ENCODE results near the gene ARMC6. TPM values are rescaled to one million over a fixed set of nuclear protein-coding genes. Genes with fewer than 3 reads are reported as not detected.
"Not testable (repeated sequence)": the region's sequence is repeated elsewhere in the genome, so short reads cannot be mapped to it uniquely, and the experiment has no call there.

ARMC6 gene
- total RNA-seq, 1 experiment from 2014 or later: 77.1 TPM

DNA sequence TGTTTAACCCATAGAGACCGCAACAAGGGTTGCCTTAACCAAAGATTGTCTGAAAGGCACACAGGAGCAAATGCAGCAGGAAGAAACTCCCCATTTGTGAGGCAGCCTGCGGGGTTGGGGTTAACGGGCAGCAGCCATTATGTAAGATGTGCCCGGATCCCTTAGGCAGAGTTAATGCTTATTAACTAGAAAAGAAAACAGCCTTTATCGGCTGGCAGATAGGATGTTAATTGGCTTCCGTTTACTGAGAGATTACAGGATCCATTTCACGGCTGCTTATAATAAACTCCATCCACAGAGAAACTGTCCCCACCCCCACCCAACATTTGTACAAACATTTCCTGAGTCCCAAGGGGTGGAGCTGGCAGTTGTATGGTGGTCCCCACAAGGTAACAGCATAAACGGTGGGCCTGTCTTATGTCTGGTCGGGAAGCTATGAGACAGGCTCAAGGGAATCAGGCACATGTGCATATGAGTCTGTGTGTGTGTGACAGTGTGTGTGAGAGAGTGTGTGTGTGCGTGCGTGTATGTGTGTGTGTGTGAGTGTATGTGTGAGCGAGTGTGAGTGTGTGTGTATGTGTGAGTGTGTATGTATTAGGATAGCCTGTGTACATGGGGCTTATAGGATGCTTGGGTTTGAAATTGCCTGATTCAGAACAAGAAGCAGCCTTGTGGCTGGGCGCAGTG, 40.9 kb downstream of the ARMC6 start:
- no peak for DNase-seq (ENCODE audit: low spot score)

DNA sequence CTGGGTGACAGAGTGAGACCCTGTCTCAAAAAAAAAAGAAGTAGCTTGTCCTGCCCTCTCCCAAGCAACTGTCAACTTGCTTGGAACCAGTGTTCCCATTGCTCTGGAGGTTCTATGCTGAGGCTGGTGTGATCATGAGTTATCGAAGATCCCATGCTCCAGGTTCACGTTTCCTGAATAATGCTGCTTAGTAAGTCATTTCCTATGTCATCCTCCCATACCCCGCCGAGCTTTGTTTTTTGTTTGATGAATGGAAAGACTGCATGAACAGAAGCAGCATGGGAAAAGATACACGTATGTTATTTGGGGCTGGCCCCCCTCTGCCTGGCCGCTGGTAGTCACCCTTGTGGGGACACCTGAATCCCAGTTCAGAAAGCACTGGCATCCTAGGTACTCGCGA, 41.7 kb downstream of the ARMC6 start:
- DNase-seq (ENCODE audit: low spot score): no peak

DNA sequence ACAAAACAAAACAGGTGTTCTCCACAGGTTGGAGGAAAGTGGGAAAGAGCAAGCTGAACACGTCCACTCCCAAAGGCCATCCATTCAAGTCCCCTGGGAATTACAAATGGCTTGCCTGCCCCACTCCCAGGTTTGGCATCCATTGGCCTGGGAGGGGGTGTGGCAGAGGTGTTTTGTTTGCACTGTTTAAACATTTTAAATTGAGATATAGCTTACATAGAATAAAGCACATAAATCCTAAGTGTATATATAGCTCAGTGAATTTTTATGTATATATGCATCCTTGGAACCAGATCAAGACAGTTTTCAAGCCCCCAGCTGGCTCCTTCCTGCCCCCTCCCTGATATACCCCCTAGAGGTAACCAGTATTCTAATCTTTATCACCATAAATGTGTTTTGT, 43.1 kb downstream of the ARMC6 start:
- no peak for DNase-seq (ENCODE audit: low spot score)

DNA sequence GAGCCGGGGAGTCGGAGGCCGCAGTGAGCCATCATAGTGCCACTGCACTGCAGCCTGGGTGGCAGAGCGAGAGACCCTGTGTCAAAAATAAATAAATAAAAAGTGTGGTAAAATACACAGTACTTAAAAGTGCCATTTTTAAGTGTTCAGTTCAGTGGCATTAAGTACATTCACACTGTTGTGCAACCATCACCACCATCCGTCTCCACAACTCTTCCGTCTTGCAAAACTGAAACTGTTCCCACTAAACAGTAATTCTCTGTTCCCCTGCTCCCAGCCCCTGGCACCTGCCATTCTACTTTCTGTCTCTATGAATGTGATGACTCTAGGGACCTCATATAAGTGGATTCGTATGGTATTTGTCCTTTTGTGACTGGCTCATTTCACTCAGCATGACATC, 43.7 kb downstream of the ARMC6 start:
- no peak for DNase-seq (ENCODE audit: low spot score)

DNA sequence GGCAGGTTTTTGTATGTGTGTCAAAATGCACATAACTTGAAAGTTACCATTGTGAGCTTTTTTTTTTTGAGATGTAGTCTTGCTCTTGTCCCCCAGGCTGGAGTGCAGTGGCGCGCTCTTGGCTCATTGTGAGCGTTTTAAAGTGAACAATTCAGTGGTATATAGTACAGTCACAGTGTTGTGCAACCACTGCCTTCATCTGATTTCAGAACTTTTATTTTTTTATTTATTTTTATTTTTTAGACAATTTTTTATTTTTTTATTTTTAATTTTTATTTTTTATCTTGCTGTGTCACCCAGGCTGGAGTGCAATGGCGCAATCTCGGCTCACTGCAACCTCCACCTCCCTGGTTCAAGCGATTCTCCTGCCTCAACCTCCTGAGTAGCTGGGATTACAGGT, 45.4 kb downstream of the ARMC6 start:
- DNase-seq (ENCODE audit: low spot score): no peak

DNA sequence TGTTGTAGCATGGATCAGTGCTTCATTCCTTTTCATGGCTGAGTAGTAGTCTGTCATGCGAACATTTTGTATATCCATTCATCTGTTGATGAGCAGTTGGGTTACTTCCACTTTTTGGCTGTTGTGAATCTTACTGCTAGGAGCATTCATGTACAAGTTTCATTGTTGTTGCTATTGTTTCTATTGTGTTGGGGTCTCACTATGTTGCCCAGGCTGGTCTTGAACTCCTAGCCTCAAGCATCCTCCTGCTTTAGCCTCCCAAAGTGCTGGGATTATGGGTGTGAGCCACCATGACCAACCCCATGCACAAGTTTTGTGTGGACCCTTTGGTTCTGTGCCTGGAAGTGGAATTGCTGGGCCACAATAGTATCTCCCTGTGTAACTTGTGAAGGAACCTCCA, 46.2 kb downstream of the ARMC6 start:
- no peak for DNase-seq (ENCODE audit: low spot score)

DNA sequence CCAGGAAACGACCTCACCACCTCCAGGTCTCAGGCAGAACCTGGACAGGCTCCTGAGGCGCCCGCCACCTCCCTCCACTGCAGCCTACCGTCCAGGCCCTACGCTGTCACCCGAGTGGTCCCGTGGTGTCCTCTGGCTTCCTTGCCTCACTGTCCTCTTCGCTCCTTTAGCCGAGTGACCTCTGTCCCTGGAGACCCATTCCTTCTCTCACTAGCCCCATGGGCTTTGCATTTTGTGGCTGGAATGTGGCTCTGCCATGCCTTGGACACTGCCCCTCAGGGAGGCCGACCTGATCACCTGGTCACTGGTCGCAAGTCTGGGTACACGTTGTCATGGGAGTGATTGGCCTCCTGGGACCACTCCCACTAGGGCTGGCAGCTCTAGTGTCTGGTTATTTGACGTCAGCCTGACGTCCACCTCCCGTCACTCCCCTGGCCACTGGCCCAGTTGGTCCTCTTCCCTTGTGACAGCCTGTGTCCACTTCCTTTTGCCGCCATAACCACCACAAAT, 48.3 kb downstream of the ARMC6 start:
- DNase-seq (ENCODE audit: low spot score): no peak

DNA sequence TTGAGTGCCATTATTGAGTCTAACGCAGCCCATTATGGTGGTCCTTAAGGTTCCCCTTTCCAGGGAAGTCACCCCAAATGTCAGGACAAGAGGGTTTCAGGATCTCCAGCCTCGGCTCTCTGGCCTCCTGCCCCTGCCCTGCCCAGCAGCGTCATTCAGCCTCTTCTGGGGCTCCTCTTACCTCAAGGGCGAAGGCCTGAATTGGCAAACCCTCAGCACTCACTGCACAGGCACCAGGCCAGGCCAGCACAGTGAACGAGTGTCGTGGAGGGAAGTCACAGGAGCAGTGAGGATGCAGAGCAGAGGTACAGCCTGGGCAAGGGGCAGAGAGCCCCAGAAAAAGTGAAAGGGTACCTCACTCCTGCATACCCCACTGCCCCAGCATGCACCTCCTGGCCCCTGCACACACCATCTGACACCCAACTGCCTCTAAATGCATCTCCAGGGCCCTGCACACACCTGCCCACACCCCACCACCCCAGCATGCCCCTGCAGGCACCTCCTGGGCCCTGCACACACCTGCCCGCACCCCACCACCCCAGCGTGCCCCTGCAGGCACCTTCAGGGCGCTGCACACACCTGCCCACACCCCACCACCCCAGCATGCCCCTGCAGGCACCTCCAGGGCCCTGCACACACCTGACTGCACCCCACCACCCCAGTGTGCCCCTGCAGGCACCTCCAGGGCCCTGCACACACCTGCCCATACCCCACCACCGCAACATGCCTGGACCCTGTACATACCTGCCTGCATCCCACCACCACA, 50.2 kb downstream of the ARMC6 start:
- no peak for DNase-seq (ENCODE audit: low spot score)

DNA sequence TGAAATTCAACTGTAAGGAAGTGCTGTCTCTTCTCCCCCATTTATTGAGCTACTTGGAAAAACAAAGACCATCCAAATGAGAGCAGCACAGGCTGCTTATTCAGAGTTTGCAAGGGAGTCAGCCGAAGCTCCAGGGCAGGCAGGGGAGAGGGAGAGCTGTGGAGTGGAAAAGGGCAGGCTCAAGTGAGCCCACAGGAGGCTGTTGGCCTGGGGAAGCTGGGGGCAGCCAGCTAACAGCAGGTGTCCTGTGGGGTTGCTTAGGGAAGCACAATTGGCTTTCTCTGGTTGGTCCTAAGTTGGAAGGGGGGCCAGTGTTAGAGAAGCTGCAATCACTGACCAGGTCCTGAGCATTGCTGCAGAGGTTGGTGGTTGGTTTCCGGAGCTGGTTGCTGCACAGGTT, 54.3 kb downstream of the ARMC6 start:
- DNase-seq (ENCODE audit: low spot score): no peak

DNA sequence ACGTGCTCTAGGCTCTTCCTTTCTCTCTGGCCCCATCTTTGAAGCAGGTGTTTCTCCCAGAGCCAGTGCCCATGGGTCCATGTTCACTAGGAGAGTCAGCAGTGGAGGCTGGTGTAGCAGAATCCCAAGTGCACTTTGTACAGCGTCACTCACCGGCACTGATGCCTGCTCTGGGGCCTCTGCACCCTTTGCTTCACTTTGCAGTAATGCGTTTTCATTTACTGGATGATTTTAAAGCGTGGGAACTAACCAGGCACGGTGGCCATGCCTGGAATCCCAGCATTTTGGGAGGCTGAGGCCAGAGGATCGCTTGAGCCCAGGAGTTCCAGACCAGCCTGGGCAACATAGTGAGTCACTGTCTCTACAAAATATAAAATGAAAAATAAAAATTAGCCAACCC, 61.1 kb downstream of the ARMC6 start:
- DNase-seq (ENCODE audit: low spot score): no peak

DNA sequence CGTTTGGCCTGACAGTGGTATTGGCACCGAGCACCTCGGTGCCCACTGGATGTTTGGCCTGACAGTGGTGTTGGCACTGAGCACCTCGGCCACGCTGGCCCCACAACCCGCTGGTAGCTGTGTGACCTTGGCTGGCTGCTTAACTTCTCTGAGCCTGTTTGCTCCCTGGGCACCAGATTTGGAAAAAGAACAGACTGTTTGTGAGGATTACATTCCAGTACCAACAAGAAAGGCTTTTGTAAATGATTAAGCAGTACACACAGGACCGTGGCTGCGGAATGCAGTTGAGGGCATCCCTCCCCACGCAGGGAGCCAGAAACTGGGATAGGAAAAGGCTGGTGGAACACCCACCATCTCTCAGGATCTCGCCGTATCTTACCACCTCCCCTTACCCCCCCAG, 62.3 kb downstream of the ARMC6 start:
- DNase-seq (ENCODE audit: low spot score): no peak

DNA sequence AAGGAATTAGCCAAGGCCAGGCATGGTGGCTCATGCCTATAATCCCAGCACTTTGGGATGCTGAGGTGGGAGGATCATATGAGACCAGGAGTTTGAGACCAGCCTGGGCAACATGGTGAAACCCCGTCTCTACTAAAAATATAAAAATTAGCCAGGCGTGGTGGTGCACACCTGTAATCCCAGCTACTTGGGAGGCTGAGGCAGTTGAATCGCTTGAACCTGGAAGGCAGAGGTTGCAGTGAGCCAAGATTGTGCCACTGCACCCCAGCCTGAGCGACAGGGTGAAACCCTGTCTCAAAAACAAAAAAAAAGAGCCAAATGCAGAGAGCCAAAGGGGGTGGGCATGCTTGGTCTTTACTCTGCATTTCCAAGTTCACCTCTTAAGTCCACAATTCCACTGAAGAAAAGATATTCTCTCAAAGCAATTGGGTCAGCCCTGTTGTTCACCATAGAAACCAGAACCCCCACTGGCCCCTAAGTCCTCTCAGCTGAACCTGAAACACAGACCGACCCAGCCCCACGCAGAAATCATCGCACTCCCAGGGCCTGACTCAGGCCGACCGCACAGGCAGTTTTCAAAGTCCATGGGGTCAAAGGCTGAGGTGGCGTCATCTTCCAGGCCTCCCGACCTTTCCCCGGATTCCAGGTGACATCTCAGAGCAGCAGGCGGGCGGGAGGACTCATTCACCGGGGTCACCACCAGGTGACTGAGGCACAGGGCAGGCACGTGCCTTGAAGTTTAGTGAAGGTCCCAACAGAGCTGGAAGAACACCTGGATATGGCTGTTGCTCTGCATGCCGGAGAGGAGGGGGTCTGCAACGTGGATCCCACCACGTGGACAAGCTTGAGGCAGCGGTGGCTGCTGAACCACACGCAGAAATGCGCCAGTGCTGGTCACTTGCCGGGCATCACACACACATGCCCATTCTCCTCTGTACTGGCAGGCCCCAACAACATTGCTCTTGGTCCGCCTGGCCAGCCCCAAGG, 63.5 kb downstream of the ARMC6 start:
- DNase-seq (ENCODE audit: low spot score): no peak

DNA sequence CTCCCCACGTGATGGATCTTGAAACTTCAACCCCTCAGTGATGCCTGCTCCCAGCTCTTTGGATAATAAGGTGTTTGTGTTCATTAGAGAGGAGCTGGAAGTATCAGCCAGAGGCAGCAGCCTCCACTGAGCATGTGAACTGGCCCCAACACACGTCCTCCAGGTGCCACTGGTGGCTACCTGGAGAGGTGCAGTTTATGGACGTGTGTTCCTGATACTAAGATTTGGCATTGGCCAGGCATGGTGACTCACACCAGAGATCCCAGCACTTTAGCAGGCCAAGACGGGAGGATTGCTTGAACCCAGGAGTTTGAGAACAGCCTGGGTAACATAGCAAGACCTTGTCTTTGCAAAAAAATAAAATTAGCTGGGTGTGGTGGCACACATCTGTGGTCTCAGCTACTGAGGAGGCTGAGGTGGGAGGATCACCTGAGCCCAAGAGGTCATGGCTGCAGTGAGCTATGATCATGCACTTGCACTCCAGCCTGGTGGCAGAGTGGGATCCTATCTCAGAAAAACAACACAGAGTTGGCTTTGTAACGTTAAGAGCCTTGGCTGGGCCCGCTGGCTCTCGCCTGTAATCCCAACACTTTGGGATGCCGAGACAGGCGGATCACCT, 64.8 kb downstream of the ARMC6 start:
- DNase-seq (ENCODE audit: low spot score): no peak

DNA sequence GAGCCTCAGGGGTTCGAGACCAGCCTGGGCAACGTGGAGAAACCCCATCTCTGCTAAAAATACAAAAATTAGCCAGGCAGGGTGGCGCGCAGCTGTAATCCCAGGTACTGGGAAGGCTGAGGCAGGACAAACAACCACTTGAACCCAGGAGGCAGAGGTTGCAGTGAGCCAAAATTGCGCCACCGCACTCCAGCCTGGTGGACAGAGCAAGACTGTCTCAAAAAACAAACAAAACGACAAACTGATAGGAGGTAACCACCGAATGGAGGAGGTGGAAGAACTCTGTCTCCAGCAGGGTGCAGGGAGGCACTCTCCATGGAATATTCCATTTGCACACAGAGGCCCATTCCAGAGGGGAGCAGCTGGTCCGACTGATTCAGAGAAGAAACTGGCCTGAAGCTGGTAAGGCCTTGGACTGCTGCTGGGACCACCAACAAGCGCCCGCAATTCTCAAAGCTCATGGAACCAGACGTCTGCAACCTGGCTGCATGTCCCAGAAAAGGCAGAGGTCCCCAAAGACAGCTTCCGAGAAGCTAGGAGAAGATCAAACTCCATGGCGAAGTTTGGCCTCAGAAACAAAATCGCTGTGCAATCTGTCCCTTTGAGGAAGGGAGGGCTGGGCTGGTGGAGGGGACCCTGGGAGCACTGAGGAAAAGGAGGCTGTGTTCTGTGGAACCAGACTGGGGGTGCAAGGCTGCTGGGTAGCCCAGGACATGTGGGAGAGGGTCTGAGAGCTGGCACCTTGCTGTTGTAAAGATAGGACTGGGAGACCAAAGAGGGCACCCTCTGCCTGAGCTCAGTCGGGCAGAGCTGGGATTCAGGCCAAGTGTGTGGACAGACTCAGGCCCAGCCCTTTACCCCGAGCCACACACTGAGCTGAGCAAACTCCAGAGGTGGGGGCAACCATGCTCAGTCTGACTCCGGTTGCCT, 65.6 kb downstream of the ARMC6 start:
- DNase-seq (ENCODE audit: low spot score): no peak

DNA sequence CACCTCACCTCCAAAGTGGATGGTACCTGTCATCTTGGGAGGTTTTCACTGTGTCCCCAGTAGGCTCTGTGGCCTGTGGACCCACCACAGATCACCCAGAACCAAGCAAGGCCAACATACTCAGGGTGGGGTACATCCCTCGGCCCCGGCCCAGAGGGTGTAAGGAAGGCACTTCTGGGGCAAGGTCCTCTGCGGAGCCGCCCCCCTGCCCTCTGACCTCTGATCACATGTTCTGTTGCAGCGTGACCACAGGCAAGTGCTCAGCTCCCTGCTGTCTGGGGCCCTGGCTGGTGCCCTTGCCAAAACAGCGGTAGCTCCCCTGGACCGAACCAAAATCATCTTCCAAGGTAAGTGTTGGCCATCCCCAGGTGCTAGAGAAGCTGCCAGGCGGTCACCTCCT, 68.1 kb downstream of the ARMC6 start:
- no peak for DNase-seq (ENCODE audit: low spot score)

DNA sequence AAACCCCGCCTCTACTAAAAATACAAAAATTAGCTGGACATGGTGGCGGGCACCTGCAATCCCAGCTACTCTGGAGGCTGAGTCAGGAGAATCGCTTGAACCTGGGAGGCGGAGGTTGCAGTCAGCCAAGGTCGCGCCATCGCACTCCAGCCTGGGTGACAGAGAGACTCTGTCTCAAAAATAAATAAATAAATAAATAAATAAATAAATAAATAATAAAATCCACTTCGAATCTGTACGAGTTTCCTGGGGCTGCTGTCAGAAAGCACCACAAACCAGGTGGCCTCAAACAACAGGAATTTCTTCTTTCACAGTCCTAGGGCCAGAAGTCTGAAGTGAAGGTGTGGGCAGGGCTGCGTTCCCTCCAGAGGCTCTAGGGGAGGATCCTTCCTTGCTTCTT, 69.2 kb downstream of the ARMC6 start:
- not testable (repeated sequence) for DNase-seq (ENCODE audit: low spot score)

DNA sequence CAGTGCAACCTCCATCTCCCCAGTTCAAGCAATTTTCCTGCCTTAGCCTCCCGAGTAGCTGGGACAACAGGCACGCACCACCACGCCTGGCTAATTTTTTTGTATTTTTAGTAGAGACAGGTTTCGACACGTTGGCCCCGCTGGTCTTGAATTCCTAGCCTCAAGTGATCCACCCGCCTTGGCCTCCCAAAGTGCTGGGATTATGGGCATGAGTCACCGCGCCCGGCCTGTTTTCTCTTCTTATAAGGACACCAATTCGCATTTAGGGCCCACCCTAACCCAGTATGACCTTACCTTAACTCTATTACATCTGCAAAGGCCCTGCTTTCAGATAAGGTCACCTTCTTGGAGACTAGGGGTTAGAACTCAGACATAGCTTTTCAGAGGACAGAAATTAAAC, 69.8 kb downstream of the ARMC6 start:
- no peak for DNase-seq (ENCODE audit: low spot score)

DNA sequence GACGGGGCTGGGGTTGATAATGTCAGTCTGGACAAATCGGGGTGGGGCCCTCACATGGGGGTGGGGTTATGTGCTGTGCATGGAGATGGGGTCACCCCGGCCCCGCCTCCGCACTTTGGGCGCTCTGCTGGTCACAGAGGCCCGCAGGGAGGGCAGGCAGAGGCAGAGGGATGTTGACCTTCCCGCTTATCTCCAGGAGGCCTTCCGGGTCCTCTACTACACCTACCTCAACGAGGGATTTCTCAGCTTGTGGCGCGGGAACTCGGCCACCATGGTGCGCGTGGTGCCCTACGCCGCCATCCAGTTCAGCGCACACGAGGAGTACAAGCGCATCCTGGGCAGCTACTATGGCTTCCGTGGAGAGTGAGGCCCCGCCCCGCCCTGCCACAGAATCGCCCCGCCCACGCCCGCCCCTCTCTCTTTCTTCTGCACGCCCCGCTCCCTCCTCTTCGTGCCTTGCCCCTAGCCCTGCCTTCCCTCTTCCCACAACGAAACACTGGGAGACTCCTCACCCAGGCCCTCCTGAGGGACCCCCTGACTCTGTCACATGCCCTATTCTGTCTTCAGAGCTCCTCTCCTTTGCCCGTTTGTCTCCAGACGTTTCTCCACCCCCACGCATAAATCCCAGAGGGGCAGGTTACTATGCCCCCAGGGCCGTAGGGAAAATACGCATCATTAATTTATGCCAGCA, 72.1 kb downstream of the ARMC6 start:
- no peak for DNase-seq (ENCODE audit: low spot score)

DNA sequence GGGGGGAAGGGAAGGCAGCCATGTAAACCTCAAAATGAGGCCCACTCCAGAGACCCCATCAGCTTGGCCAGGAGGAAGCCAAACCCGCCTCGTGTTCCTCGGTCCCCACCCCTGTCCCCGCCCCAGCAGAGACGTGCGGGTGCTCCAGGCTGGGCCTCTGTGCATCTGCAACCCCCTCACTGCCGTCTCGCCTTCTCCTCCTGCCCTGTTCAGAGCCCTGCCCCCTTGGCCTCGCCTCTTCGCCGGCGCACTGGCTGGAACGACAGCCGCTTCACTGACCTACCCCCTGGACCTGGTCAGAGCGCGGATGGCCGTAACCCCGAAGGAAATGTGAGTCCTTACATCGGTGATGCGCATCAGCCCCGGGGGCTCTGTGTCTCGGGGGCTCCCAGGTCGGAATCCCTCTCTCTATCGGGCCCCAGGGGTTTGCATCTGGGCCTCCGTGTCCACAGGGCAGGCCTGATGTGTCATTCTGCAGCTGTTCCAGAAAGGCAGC, 72.7 kb downstream of the ARMC6 start:
- DNase-seq (ENCODE audit: low spot score): no peak

DNA sequence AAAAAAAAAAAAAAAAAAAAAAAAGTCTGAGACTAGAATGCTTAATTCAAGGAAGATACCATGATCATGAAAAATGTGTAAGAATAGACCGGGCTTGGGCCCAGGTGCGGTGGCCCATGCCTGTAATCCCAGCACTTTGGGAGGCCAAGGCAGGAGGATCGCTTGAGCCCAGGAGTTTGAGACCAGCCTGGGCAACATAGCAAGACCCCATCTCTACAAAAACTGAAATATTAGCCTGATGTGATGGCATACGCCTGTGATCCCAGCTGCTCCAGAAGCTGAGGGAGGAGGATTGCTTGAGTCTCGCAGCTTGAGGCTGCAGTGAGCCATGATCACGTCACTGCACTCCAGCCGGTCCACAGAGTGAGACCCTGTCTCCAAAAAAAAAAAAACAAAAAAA, 73.5 kb downstream of the ARMC6 start:
- DNase-seq (ENCODE audit: low spot score): not testable (repeated sequence)
